Activated CD8-positive, alpha-beta memory T cell treated with anti-CD3 and anti-CD28 coated beads, Interleukin-2, amount 50 U/mL, for 4 hours (primary cell): ENCODE data around the gene SLX4.
A peak's percentile ranks its signal among the peaks of the same experiment; 100 is the strongest.
"Not testable (repeated sequence)": the region's sequence is repeated elsewhere in the genome, so short reads cannot be mapped to it uniquely, and the experiment has no call there.

Source experiments
- DNase-seq: peaks from one replicate; pipeline ENCODE4 v3.0.0-alpha.2; 2020

The SLX4 gene, protein sequence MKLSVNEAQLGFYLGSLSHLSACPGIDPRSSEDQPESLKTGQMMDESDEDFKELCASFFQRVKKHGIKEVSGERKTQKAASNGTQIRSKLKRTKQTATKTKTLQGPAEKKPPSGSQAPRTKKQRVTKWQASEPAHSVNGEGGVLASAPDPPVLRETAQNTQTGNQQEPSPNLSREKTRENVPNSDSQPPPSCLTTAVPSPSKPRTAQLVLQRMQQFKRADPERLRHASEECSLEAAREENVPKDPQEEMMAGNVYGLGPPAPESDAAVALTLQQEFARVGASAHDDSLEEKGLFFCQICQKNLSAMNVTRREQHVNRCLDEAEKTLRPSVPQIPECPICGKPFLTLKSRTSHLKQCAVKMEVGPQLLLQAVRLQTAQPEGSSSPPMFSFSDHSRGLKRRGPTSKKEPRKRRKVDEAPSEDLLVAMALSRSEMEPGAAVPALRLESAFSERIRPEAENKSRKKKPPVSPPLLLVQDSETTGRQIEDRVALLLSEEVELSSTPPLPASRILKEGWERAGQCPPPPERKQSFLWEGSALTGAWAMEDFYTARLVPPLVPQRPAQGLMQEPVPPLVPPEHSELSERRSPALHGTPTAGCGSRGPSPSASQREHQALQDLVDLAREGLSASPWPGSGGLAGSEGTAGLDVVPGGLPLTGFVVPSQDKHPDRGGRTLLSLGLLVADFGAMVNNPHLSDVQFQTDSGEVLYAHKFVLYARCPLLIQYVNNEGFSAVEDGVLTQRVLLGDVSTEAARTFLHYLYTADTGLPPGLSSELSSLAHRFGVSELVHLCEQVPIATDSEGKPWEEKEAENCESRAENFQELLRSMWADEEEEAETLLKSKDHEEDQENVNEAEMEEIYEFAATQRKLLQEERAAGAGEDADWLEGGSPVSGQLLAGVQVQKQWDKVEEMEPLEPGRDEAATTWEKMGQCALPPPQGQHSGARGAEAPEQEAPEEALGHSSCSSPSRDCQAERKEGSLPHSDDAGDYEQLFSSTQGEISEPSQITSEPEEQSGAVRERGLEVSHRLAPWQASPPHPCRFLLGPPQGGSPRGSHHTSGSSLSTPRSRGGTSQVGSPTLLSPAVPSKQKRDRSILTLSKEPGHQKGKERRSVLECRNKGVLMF (N-terminal part only)

DNA sequence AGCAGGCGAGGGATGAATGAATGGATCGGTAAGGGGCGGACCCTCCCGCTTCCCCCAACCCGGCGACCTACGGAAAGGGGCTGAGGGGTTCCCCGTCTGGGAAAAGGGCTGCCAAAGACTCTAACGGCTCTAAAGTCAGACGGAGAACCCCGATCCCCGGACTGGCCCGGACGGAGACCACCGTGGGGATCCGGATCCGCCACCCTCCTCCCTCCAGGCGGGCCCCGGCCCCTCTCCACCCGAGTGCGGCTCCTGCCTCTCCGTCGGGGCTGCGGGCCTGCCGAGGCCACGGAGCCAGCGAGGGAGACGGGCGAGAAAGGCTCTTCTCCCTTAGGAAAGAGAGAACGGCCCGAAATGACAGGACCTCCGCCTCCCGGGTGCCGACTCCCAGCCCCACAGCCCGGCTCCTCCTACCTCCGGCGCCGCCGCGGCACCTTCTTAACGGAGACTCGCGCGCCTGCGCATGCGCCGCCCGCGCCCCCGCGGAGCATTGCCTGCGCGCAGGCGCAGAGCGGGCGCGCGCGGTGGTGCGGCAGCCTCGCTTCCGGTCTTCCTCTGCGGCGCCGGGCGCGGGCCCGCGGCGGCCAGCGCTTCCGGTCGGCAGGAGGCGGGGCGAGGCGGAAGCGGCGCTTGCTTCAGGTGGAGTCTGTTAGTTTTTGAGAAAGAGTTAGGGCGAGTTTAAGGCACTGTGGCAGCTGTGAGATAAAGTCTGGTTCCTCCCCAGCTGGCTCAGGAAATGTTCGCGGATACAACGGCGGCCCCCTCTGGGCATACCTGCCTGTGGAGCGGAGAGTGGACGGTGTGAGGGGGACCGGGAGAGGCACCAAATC, at the start of gene SLX4:
SLX4 (minus strand) TSS at position 461 of the 830 bp plus-strand sequence. CDS start 2,642 bp downstream, outside the sequence.
- peak; percentile 90 for DNase-seq

GRCh38 chr16:3659251-3659650, 47.8 kb upstream of the SLX4 start:
- DNase-seq = no peak

DNA sequence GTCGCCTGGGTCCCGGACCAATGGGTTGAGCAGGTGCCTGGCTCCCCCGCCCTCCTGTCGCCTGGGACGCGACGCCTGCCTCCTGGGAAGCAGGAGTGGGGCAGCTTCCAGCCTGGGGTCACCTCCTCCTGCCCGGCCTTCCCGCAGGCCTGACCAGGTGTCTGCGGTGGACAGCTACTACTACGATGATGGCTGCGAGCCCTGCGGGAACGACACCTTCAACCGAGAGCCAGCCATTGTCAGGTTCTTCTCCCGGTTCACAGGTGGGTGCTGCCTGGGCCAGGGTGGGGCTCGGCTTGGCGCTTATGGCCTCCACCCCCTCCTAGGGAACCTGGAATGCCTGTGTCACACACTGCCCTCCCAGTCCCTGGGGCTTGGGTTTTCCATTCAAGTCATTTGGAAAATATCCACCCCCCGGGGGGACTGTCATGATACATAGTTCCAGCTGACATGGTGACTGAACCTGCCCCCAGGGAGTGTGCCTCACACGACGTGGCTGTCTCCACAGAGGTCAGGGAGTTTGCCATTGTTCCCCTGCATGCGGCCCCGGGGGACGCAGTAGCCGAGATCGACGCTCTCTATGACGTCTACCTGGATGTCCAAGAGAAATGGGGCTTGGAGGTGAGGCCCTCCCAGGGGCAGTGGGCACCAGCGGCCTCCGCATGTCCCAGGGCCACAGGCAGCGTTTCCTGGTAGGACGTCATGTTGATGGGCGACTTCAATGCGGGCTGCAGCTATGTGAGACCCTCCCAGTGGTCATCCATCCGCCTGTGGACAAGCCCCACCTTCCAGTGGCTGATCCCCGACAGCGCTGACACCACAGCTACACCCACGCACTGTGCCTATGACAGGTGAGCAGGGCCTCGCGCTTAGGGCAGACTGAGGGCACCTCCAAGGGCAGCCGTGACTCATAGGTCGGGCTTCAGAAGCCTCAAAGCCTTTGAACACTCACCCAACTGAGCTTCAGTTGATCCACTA, 45.4 kb upstream of the SLX4 start:
- DNase-seq = peak; percentile 15

DNA sequence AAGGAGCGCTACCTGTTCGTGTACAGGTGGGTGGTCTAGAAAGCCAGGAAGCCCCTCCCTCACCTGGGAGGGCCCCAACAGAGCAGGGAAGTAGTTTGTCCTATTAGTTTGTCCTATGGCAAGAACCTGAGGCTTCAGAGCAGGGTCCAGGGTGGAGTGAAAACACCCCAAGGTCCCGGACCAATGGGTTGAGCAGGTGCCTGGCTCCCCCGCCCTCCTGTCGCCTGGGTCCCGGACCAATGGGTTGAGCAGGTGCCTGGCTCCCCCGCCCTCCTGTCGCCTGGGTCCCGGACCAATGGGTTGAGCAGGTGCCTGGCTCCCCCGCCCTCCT, 44.7 kb upstream of the SLX4 start:
- not testable (repeated sequence) for DNase-seq

- peak; percentile 10 for DNase-seq
Measured at GRCh38 chr16:3655396-3656159, 44.2 kb upstream of the SLX4 start.

- DNase-seq = peak; percentile 8
Measured at GRCh38 chr16:3655030-3655395, 43.6 kb upstream of the SLX4 start.

DNA sequence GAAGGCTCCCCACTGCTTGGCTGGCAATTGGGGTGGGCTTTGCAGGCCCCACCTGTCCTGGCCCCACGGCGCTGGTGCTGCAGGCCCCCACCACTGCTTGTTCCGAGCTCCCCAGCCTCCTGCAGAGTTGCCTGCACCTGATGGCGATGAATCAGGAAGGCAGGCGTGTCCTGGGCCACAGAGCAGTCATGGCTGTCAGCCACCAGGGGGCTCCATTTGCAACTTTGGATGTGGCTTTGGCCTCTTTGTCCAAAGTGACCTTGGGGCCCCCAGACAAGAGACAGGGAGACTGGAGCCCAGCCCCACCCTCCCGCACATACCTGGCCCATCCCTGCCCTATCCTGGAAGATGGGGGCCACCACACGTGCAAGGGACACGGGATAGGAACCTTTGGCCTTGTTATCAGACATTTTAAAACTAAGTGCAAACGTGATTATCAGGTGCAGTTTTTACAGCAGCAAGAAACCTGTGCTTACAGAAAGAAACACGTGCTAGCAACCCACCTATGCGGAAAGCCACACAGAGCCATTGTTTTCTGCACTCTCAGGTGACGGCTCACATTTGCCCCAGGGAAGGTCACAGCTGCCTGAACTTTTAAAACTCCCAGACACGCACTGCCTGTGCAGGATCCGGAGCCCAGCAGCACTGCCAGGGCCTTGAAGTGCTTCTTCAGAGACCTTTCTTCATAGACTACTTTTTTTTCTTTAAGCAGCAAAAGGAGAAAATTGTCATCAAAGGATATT, 43.0 kb upstream of the SLX4 start, which contains the start of gene DNASE1:
DNASE1 (plus strand) TSS at position 443 of the 743 bp plus-strand sequence. CDS start 683 bp downstream, outside the sequence.
- peak; percentile 56 for DNase-seq

DNA sequence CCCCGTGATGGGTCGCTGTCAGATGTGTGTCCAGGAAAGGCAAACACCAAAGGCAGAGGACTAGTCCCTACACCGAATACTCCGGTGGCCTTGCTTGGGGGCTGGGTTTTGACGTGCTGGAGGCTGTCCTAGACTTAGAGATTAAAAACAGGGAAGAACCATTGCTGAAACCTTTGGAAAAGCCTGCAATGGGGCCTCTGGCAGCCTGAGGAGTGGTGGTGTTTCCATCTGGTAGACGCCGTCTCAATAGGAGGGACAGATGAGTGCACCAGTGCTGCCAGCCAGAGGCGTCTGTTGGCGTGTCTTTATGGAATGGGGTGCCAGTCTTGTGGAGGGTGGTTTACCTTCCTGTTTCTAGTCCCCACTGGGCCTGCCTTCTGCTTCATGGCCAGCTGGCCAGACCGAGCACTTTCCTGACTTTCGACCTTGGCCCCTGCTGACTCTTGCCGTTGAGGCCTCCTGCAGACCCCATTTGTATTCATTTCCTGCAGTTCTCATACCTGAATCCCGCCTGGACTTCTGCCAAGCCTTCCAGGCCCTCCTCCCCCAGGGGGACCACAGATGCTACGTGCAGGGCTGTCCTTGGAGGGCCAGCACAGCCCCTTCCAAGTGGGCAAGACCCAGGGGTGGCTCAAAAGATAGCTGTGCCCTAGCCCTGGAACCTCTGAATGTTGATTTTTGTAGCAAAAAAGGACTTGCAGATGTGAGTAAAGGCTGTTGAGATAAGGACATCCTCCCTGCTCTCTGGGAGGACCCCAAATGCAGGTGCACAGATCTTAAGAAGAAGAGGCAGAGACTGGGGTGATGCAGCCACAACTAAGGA, 41.2 kb upstream of the SLX4 start:
- peak; percentile 13 for DNase-seq

DNA sequence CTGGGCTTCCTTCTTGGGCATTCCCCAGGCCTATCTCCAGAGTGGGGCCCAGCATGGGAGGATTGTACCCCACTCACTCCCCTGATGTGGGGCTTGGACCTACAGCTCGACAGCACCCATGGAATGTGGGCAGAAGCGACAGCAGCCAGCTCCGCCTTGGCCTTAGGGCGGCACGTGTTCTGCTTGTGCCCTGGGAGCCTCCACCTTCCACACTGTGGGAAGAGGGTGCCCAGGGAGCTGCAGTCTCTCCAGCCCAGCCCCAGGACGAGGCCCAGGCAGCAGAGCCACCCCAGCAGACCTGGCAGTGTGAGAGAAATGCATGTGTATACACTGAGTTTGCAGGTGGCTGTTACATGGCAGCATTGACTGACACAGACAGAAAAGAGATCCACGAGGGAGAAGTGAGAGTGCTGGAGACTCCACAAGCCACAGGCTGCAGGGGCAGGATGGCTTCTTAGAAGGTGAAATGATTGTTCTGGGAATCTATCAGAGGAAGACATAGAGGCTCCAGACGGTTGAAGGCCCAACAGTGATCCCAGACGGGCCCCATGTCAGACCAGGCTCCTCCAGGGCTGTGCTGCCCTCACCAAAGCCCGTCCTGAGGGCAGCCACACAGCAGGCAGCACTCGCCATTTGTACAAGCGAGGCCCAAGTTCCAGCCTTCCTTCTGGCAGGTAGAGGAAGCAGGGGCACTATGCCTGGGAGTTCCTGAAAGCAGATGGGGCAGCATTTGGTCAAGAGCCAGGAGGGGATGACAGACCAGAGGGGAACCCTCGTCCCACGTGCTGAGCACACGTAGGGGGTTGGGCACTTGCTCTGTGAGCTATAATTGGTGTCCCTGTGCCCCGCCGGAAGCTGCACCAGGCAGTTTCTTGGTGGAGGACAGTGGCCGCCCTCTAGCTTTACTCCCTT, 40.3 kb upstream of the SLX4 start:
- DNase-seq = peak; percentile 11

- no peak for DNase-seq
Measured at GRCh38 chr16:3650631-3651265, 39.3 kb upstream of the SLX4 start.

DNA sequence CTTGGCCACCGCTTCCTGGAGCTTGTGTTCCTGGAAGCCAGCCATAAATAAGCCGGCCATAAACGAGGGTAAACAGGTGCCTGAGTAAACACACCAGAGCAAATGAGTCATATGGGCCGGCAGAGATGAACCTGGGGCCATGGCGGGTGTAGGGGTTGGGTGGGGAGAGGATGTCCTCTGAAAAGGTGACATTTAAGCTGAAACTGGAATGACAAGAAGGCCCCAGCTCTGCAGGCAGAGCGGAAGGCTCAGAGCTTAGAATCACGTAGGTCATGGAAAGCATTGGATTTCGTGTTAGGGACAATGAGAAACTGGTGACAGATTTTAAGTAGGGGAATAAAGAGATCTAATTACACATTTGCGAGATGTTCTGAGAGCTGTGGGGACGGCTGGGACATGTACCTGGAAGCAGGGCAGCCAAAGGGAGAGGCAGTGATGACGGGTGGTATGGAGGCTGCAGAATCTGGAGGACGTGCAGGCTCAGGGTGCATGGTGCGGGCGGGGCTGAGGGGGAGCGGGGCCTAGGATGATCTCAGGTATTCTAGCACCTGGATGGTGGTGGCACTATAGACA, 35.0 kb upstream of the SLX4 start:
- no peak for DNase-seq

DNA sequence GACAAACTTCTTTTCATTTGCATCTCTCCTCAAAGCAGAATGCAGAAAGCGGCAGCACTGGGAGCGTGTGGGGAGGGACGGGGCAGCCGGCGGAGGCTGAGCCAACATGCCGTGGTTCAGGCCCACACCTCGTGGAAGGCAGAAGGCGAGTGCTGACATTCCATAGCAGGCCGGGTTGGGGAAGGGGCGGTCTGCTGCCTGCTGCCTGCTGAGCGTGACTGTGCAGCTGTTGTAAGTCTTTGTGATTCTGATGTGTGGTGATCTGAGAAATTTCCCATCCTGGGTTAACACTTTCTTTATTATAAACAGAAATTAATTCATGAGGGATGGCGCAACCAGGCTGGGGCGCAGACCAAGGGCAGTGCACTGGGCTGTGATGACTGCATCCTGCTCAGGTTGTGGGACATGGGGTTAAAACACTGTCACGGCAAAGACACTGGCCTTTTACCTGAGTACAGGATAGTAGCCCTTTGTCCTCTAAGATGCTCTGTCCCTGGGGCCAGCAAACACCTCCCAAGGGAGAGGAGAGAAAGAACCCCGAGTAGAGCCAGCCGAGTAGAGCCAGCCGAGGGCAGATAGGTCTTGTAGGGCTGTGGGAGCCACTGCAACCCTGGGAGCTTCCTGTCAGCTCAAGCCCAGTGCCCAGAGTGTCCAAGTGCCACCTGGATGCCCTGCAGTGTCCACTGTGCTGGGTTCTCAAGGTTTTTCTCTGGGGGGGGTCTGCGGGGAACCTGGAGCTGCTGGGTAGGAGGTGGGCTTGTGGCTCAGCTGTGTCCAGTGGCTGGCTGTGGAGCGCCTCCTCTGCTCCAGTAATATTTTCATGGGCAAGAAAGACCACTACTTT, 34.3 kb upstream of the SLX4 start:
- DNase-seq = no peak

DNA sequence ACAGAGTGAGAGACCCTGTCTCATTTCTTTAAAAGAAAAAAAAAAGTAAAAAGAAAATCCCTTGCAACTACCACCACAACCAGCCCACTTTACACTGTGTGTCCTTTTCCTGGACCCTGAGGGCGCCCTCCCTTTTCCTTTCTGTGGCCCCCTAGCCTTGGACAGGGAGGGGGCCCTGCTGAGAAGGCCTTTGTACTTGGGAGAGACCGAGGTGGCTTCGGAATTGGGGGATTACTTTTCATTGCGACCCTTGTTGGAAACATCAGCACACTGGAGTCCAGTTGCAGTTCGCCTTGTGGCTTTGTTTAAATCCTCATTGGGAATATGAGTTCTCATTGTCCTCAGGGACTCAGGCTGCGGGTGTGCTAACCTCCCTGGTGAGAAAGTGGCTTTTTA, 33.7 kb upstream of the SLX4 start:
- DNase-seq = no peak

- DNase-seq = no peak
Measured at GRCh38 chr16:3643095-3643730, 31.8 kb upstream of the SLX4 start.

- no peak for DNase-seq
Measured at GRCh38 chr16:3642397-3643094, 31.1 kb upstream of the SLX4 start.
